GM21723 (cell line): ENCODE data around the gene KATNBL1.
"Not testable (repeated sequence)": the region's sequence is repeated elsewhere in the genome, so short reads cannot be mapped to it uniquely, and the experiment has no call there.

Source experiments
- ATAC-seq: cut with Tn5 transposase; IDR thresholded peaks from one replicate; pipeline ENCODE4 v1.9.1; 2021; ENCODE audit warnings: mild to moderate bottlenecking, moderate library complexity; ENCODE audit not compliant: unreplicated experiment

Gene KATNBL1

DNA sequence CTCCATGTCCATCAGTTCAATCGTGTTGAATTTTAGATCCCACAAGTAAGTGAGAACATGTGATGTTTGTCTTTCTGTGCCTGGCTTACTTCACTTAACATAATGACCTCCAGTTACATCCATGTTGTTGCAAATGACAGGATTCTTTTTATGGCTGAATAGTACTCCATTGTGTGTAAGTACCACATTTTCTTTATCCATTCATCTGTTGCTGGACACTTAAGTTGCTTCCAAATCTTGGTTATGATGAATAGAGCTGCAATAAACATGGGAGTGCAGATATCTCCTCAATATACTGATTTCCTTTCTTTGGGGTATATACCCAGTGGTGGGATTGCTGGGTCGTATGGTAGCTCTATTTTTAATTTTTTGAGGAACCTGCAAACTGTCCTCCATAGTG, 89.5 kb downstream of the KATNBL1 start:
- not testable (repeated sequence) for ATAC-seq

DNA sequence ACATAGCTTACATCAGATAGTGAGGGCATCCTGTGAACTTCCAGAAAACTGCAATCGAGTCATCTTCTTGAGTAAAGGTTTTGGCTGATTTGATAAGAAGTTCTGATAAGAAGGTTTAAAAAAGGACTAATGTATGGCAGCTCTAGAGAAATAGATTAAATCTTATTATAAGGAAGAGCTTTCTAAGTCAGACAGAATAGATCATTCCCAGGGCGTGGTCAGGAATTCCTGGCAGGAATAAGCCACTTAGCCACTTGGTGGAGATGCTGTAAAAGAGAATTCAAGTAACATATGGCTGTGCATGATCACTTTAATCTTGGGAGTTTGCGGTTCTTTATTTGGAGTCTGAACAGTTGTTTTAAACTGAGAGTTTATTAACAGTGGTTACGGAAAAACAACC, 90.6 kb downstream of the KATNBL1 start:
- ATAC-seq: no peak

DNA sequence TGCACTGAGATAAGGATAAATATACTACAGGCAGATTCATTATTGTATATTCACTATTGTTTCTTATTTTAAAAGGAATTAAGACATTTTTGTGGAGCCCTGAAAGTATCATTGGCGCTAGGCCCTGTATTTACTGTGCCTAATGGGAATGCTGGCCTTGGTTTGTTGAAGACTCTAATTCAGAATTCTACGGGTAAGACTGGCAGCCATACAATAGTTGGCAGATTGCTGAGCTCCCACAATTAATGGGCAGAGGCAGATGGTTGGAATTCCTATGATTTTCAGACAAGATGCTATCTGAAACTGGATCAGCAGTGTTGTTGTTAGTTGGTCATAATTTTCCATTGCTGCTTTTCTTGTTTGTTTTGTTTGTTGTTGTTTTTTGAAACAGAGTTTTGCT, 93.3 kb downstream of the KATNBL1 start:
- ATAC-seq: no peak

DNA sequence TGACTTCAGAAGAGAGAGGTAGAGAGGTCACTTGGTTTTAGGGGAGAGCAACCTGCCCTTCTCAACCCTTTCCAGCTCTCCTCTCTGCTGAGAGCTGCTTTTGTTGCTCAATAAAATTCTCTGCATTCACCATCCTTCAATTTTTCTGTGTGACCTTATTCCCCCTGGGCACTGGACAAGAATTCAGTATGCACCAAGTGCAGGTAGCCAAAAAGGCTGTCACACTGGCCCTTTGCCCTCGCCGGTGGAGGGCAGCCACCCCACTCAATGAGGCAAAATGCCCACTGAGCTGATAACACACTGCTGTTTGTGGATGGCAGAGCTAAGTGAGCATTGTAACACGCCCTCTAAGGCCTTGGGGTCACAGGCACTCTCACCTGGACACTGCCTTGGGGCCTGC, 95.2 kb downstream of the KATNBL1 start:
- ATAC-seq: no peak

DNA sequence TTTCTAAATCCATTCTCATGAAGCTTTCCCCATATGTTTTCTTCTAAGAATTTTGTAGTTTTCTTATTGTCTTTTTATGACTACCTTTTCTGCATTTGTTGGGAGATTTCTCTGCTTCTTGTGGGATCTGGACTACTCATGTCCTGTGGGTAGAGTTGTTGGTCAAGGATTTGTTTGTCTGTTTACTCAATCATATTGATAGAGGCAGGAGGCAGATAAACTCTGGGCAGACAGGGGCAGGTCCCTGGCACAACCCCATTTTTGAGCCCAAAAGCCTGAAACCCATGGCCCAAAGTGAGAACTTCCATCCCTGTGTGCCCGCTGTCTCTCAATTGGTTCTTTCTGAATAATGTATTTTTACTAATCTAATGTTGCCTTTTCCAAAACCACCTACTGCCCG, 95.7 kb downstream of the KATNBL1 start:
- ATAC-seq: no peak

DNA sequence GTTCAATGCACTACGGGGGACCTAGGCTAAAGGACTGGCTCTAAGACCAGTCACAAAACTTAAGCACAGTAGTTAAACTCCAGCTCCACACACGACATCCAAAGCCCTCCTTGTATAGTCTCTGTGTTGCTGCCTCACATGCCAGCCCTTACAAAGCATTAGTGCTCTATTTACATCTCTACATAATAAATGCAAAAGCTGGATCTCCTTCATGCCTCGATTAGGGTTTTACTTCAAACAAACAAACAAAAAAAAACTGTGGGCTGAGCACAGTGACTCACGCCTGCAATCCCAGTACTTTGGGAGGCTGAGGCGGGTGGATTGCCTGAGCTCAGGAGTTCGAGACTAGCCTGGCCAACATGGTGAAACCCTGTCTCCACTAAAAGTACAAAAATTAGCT, 98.4 kb downstream of the KATNBL1 start:
- ATAC-seq: no peak

DNA sequence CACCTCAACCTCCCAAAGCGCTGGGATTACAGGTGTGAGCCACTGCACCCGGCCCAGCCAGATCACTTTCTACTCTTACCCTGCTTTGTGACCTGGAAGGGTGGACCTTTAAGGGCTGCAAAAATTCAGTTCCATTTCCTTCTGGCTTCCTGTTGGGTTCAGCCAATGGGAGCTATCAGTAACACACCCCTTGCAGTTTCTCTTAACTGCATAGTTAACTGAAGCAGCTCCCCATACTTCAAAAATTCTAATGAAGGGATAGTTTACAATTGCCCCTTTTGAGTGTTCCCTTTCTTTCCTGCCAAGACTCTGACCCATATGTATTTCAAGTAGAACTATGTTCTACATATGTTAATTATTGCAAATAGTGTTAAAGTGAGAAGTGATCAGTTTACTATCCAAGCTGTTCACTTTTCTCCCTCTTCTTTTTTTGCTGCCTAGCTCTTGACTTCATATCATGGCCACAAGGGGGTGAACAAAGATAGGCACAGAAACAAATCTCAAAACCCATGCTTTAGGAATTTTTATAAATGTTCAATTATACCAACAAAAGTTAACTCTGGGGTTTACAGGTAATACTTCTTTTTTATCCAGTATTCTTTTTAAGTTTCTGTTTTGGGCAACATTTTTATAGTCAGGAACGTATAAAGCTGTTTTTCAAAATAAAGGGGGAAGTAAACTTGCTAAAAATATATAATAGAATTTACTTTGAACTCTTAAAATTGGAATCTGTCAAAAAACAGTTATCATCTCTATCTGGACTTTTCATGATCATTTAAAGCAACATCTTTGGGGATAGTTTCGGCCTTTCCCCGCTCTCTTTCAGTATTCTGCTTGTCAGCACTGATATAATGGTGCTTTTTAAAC, 99.9 kb downstream of the KATNBL1 start:
- ATAC-seq: no peak

DNA sequence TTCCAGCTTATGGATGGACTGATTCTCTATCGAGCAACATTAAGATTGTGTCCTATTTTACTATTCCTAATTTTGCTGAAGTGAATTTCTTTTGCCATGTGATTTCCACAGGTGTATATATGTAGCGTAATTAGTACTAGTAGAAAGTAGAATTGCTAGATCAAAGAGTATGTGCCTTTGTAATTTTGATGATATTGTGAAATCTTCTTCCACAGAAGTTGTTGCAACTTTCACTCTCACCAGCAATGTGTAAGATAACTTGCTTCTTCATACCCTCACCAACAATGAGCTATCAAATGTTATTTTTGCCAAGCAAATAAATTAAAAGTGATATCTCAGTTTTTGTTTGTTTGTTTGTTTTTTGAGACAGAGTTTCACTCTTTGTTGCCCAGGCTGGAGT, 102.6 kb downstream of the KATNBL1 start:
- no peak for ATAC-seq

DNA sequence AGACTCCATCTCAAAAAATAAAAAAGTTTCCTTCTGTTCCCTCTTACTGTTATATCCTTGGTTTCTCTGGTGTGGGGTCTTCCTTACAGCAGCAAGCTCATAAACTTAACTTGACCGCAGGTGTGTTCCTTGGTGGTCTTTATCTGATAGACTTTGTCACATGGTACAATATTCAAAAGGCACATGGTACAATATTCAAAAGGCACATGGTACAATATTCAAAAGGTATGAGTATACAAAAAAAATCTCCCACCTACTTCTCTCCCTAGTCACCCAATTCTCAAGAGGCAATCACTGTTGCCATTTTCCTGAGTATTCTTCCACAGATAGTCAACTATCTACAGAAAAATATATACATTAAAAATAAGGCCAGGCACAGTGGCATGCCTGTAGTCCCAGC, 103.5 kb downstream of the KATNBL1 start:
- no peak for ATAC-seq

DNA sequence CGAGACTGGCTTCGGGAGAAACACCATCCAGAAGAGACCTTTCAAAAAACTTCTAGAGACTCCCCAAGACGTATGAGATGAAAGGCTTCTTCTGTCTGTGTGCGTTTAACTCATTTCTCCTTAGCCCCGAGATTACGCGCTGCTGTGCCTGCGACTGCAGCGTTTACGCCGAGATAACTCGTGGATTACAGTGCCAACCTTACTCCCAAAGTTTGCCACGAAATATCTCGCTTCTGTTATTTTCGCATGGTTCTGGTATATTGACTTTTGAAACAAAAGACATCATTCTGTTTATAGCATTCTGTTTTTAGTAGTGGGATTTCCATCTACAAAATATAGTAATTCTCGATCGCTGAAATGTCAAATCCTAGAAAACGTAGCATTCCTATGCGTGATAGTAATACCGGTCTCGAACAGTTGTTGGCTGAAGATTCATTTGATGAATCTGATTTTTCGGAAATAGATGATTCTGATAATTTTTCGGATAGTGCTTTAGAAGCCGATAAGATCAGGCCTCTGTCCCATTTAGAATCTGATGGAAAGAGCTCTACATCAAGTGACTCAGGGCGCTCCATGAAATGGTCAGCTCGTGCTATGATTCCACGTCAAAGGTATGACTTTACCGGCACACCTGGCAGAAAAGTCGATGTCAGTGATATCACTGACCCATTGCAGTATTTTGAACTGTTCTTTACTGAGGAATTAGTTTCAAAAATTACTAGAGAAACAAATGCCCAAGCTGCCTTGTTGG, 107.5 kb downstream of the KATNBL1 start:
- no peak for ATAC-seq

DNA sequence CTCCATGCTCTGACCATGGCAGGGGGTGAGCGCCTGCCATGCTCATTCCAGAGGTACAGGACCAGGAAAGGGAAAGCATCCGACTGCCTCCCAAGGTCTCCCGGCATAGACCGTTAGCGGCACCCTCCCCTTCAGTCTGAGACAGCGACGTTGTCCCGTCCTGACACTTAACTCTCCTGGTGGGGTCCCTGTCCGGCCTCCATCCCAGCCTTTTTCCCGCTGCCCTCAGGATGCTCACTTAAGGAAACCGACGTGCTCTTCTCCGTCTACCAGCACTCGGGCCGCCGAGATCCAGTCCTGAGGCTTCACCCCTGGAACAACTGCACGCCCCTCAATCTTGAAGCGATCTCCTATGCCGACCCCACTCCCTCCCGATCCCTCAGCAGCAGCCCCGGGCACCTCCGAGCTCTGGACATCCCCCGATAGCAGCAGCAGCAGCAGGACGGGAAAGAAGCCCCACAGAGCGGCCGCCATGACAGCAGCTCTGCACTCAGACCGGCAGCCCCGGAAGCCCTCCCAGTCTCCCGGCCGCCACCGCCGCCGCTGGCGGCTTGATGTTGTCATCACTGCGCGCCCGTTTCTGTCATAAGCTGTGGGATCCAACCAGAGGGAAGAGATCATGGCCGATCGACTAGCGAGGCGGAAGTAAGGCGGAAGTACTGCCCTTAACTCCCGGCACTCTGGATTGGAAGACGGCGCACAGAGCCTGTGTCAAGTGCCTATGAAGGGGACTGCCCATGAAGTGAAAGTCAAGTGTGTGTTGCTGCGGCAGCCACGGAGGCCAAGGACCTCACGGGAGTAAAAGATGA, 108.3 kb downstream of the KATNBL1 start, which contains the start of the genes EMC7 and PGBD4:
Gene EMC7 (minus strand): TSS at position 497 of the 809 bp plus-strand sequence. CDS start 23 bp downstream, at position 474.
Gene PGBD4 (plus strand): TSS at position 718 of the 809 bp plus-strand sequence. CDS start 449 bp downstream, outside the sequence.
- ATAC-seq: peak; percentile 98

DNA sequence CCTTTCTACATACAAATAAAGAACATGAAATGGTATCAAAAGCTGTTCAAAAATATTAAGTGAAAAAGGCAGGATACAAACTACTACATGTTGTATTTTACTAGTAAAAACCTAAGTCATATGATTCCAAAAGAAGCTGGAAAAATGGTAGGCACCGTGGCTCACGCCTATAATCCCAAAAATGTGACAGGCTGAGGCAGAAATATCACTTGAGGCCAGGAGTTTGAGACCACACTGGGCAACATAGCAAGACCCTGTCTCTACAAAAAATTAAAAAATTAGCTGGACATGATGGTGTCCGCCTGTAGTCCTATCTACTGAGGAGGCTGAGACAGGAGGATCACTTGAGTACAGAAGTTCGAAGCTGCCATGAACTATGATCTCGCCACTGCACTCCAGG, 110.0 kb downstream of the KATNBL1 start:
- ATAC-seq: no peak
